Measurements from ENCODE around the gene CPT1B.
A peak's percentile ranks its signal among the peaks of the same experiment; 100 is the strongest.

Gene CPT1B

GRCh38 chr22:50567721-50568252 is 10.4 kb downstream of the CPT1B start:
- Histone ChIP-seq H3K4me1 (ENCODE audit: control insufficient read depth, insufficient read depth, low read length, poor library complexity, severe bottlenecking) (no peaks in the 10 kb centered on the region), H3K36me3 (ENCODE audit: control insufficient read depth, insufficient read depth, low read length) (peaks cover 43% of the 10 kb centered on the region), H3K9me3 (ENCODE audit: control insufficient read depth, low read length) (no peaks in the 10 kb centered on the region), H3K4me3 (ENCODE audit: extremely low read depth, insufficient read depth, low read length, poor library complexity, severe bottlenecking) (no peak overlapping the region), H3K27ac (ENCODE audit: low read depth, low read length, severe bottlenecking) (no peak overlapping the region)
- 94 to 95% methylated on average over 5 to 7 of the region's 7 CpGs for WGBS, 2 experiments (ENCODE audit: insufficient coverage in 2 of 2)

- H3K36me3 ChIP-seq (ENCODE audit: control insufficient read depth, insufficient read depth, low read length): peaks cover 10% of the 10 kb centered on the region
- WGBS, 2 experiments (ENCODE audit: insufficient coverage in 2 of 2): 91 to 92% methylated on average over 9 to 11 of the region's 11 CpGs
- no peaks in the 10 kb centered on the region for H3K4me1 ChIP-seq (ENCODE audit: control insufficient read depth, insufficient read depth, low read length, poor library complexity, severe bottlenecking)
- no peak overlapping the region for H3K27ac ChIP-seq (ENCODE audit: low read depth, low read length, severe bottlenecking)
- no peaks in the 10 kb centered on the region for H3K9me3 ChIP-seq (ENCODE audit: control insufficient read depth, low read length)
- no peak overlapping the region for H3K4me3 ChIP-seq (ENCODE audit: extremely low read depth, insufficient read depth, low read length, poor library complexity, severe bottlenecking)
Measured at GRCh38 chr22:50564289-50564688, 13.9 kb downstream of the CPT1B start.

GRCh38 chr22:50563413-50564160 is 14.6 kb downstream of the CPT1B start:
- 37 to 38% methylated on average over 12 to 14 of the region's 17 CpGs for WGBS, 2 experiments (ENCODE audit: insufficient coverage in 2 of 2)
- H3K27ac ChIP-seq (ENCODE audit: low read depth, low read length, severe bottlenecking): no peak overlapping the region

GRCh38 chr22:50562523-50563412 is 15.5 kb downstream of the CPT1B start, which contains the start of gene SYCE3:
Gene SYCE3, minus strand, starts transcription at chr22:50562919. Its CDS starts 6,514 bp downstream, at chr22:50556405.
- Histone ChIP-seq H3K4me3 (ENCODE audit: extremely low read depth, insufficient read depth, low read length, poor library complexity, severe bottlenecking) (peak within 1 kb of the TSS; percentile 43), H3K4me1 (ENCODE audit: control insufficient read depth, insufficient read depth, low read length, poor library complexity, severe bottlenecking) (no peaks in the 10 kb centered on the region), H3K9me3 (ENCODE audit: control insufficient read depth, low read length) (no peaks in the 10 kb centered on the region), H3K27ac (ENCODE audit: low read depth, low read length, severe bottlenecking) (no peak within 1 kb of the TSS), H3K36me3 (ENCODE audit: control insufficient read depth, insufficient read depth, low read length) (peaks cover 4% of the 10 kb centered on the region)
- 2 to 3% methylated on average over 39 to 50 of the region's 61 CpGs for WGBS, 2 experiments (ENCODE audit: insufficient coverage in 2 of 2)

More at GRCh38 chr22:50563413-50564160, 14.6 kb downstream of the CPT1B start:
- H3K36me3 ChIP-seq (ENCODE audit: control insufficient read depth, insufficient read depth, low read length): peaks cover 6% of the 10 kb centered on the region
- H3K9me3 ChIP-seq (ENCODE audit: control insufficient read depth, low read length): no peaks in the 10 kb centered on the region
- peak overlapping the region; percentile 43 for H3K4me3 ChIP-seq (ENCODE audit: extremely low read depth, insufficient read depth, low read length, poor library complexity, severe bottlenecking)
- H3K4me1 ChIP-seq (ENCODE audit: control insufficient read depth, insufficient read depth, low read length, poor library complexity, severe bottlenecking): no peaks in the 10 kb centered on the region

- Histone ChIP-seq H3K4me3 (ENCODE audit: extremely low read depth, insufficient read depth, low read length, poor library complexity, severe bottlenecking) (no peak overlapping the region), H3K4me1 (ENCODE audit: control insufficient read depth, insufficient read depth, low read length, poor library complexity, severe bottlenecking) (no peaks in the 10 kb centered on the region), H3K27ac (ENCODE audit: low read depth, low read length, severe bottlenecking) (no peak overlapping the region), H3K9me3 (ENCODE audit: control insufficient read depth, low read length) (no peaks in the 10 kb centered on the region), H3K36me3 (ENCODE audit: control insufficient read depth, insufficient read depth, low read length) (no peaks in the 10 kb centered on the region)
- WGBS, 2 experiments (ENCODE audit: insufficient coverage in 2 of 2): 82 to 83% methylated on average over 10 to 18 of the region's 34 CpGs
Measured at GRCh38 chr22:50561401-50562358, 16.5 kb downstream of the CPT1B start.

GRCh38 chr22:50560034-50560433 is 18.2 kb downstream of the CPT1B start:
- Histone ChIP-seq H3K36me3 (ENCODE audit: control insufficient read depth, insufficient read depth, low read length) (no peaks in the 10 kb centered on the region), H3K27ac (ENCODE audit: low read depth, low read length, severe bottlenecking) (no peak overlapping the region), H3K4me1 (ENCODE audit: control insufficient read depth, insufficient read depth, low read length, poor library complexity, severe bottlenecking) (no peaks in the 10 kb centered on the region), H3K4me3 (ENCODE audit: extremely low read depth, insufficient read depth, low read length, poor library complexity, severe bottlenecking) (no peak overlapping the region), H3K9me3 (ENCODE audit: control insufficient read depth, low read length) (no peaks in the 10 kb centered on the region)
- WGBS, 2 experiments (ENCODE audit: insufficient coverage in 2 of 2): 89 to 92% methylated on average over 1 to 2 of the region's 3 CpGs

GRCh38 chr22:50556703-50557102 is 21.5 kb downstream of the CPT1B start:
- no peak overlapping the region for H3K27ac ChIP-seq (ENCODE audit: low read depth, low read length, severe bottlenecking)
- no peaks in the 10 kb centered on the region for H3K9me3 ChIP-seq (ENCODE audit: control insufficient read depth, low read length)
- H3K36me3 ChIP-seq (ENCODE audit: control insufficient read depth, insufficient read depth, low read length): no peaks in the 10 kb centered on the region
- WGBS, 2 experiments (ENCODE audit: insufficient coverage in 2 of 2): no CpG with 5 or more reads among the region's 5 CpGs
- no peaks in the 10 kb centered on the region for H3K4me1 ChIP-seq (ENCODE audit: control insufficient read depth, insufficient read depth, low read length, poor library complexity, severe bottlenecking)
- H3K4me3 ChIP-seq (ENCODE audit: extremely low read depth, insufficient read depth, low read length, poor library complexity, severe bottlenecking): no peak overlapping the region

GRCh38 chr22:50553310-50553709 is 24.9 kb downstream of the CPT1B start:
- no peak overlapping the region for H3K27ac ChIP-seq (ENCODE audit: low read depth, low read length, severe bottlenecking)
- WGBS, 2 experiments (ENCODE audit: insufficient coverage in 2 of 2): 86 to 87% methylated on average over 8 of the region's 8 CpGs

GRCh38 chr22:50551160-50551752 is 27.0 kb downstream of the CPT1B start:
- WGBS, 2 experiments (ENCODE audit: insufficient coverage in 2 of 2): 85 to 91% methylated on average over 10 to 11 of the region's 11 CpGs
- Histone ChIP-seq H3K36me3 (ENCODE audit: control insufficient read depth, insufficient read depth, low read length) (no peaks in the 10 kb centered on the region), H3K4me1 (ENCODE audit: control insufficient read depth, insufficient read depth, low read length, poor library complexity, severe bottlenecking) (no peaks in the 10 kb centered on the region), H3K9me3 (ENCODE audit: control insufficient read depth, low read length) (no peaks in the 10 kb centered on the region), H3K4me3 (ENCODE audit: extremely low read depth, insufficient read depth, low read length, poor library complexity, severe bottlenecking) (no peak overlapping the region), H3K27ac (ENCODE audit: low read depth, low read length, severe bottlenecking) (no peak overlapping the region)

More at GRCh38 chr22:50553310-50553709, 24.9 kb downstream of the CPT1B start:
- Histone ChIP-seq H3K9me3 (ENCODE audit: control insufficient read depth, low read length) (no peaks in the 10 kb centered on the region), H3K4me1 (ENCODE audit: control insufficient read depth, insufficient read depth, low read length, poor library complexity, severe bottlenecking) (no peaks in the 10 kb centered on the region), H3K4me3 (ENCODE audit: extremely low read depth, insufficient read depth, low read length, poor library complexity, severe bottlenecking) (no peak overlapping the region), H3K36me3 (ENCODE audit: control insufficient read depth, insufficient read depth, low read length) (no peaks in the 10 kb centered on the region)
